ENCODE results near the gene SORD. TPM values are rescaled to one million over a fixed set of nuclear protein-coding genes. Genes with fewer than 3 reads are reported as not detected.

SORD gene
- total RNA-seq, 1 experiment from 2014 or later: 116 TPM

DNA sequence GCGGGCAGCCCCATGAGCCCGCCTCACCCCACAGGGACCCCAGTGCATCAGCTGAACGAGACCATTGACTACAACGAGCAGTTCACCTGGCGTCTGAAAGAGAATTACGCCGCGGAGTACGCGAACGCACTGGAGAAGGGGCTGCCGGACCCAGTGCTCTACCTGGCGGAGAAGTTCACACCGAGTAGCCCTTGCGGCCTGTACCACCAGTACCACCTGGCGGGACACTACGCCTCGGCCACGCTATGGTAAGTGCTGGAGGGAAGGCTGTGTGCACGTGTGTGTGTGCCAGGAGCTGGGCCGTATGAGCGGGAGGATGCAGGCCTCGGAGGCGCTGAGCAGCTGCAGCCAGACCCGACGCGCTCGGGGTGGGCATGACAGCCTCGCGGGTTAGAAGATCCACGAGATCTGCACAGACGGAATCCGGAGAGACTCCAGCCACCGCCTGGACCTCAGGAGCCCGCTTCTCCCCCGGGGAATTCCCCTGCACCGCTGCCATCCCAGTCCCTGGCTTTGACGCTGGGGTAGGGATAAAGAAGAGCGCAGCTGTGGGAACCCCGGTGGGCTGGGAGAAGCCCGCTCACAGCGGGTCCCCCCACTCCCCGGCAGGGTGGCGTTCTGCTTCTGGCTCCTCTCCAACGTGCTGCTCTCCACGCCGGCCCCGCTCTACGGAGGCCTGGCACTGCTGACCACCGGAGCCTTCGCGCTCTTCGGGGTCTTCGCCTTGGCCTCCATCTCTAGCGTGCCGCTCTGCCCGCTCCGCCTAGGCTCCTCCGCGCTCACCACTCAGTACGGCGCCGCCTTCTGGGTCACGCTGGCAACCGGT, 93.7 kb downstream of the SORD start:
- H3K4me1 ChIP-seq (ENCODE audit: control insufficient read depth in 1 of 2, insufficient read depth in 2 of 2, low read length in 2 of 2): peaks cover 0 to 6% of the 10 kb centered on the region in 2 experiments; a peak in 2 of 4 replicates
- H3K4me2 ChIP-seq (ENCODE audit: low read length): no peak overlapping the region
- no peak overlapping the region for H2AFZ ChIP-seq (ENCODE audit: low read depth, low read length, poor library complexity, severe bottlenecking)
- ChIA-PET CTCF (no interaction called here), RAD21 (ENCODE audit: low non-redundant PET in 1 of 2, low total read pairs in 2 of 2, uncharacterized antibody in 2 of 2, unreplicated experiment in 2 of 2) (no interaction called here), POLR2A (no interaction called here)
- no peak overlapping the region for H3K4me3 ChIP-seq (replicated peaks in 1 of 2; ENCODE audit: low read depth in 1 of 2, low read length in 2 of 2)
- no peak overlapping the region for H3K9ac ChIP-seq (ENCODE audit: low read length)
- intact Hi-C loops (cut with micrococcal nuclease): no loop called here
- no peaks in the 10 kb centered on the region for H3K9me3 ChIP-seq (ENCODE audit: control insufficient read depth in 1 of 2, insufficient read depth in 1 of 2, low read depth in 1 of 2, low read length in 2 of 2)
- H4K20me1 ChIP-seq (ENCODE audit: insufficient read depth): no peaks in the 10 kb centered on the region
- no TSS peak for BruUV-seq (replicated peaks)
- no peaks in the 10 kb centered on the region for H3K27me3 ChIP-seq (ENCODE audit: insufficient read depth, low read length)
- H3K27ac ChIP-seq (ENCODE audit: low read depth, low read length): no peak overlapping the region
- no peaks in the 10 kb centered on the region for H3K9me2 ChIP-seq (ENCODE audit: insufficient read depth)
- no peaks in the 10 kb centered on the region for H3K79me2 ChIP-seq (ENCODE audit: insufficient read depth, low read length)
- DNase-seq (ENCODE audit: low read depth, low spot score) (no peak), ATAC-seq (no peak)
- H3K36me3 ChIP-seq (ENCODE audit: control insufficient read depth in 1 of 2, insufficient read depth in 2 of 2, low read length in 2 of 2): no peaks in the 10 kb centered on the region
- TF ChIP-seq ZFX (IDR thresholded peaks at IDR 0.05): no peak

DNA sequence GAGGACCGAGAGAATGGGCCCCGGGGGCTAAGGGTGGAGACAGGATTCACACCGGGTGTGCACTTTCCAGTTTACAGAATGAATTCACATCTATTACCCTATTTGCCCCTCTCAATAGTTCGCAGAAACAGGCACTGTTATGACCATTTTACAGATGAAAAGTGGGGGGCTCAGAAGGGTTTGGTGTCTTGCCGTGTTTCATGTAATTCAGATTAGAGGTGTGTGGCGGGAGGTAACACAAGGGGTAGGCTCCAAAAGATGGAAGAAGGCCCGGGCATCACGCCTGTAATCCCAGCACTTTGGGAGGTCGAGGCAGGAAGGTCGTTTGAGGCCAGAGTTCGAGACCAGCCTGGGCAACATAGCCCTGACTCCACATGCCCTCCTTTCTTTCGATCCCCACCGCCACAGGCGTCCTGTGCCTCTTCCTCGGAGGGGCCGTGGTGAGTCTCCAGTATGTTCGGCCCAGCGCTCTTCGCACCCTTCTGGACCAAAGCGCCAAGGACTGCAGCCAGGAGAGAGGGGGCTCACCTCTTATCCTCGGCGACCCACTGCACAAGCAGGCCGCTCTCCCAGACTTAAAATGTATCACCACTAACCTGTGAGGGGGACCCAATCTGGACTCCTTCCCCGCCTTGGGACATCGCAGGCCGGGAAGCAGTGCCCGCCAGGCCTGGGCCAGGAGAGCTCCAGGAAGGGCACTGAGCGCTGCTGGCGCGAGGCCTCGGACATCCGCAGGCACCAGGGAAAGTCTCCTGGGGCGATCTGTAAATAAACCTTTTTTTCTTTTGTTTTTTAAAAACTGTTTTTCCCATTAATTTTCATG, 94.5 kb downstream of the SORD start:
- intact Hi-C loops (cut with micrococcal nuclease): no loop called here
- H4K20me1 ChIP-seq (ENCODE audit: insufficient read depth): no peaks in the 10 kb centered on the region
- RAD21 ChIA-PET (ENCODE audit: low non-redundant PET in 1 of 2, low total read pairs in 2 of 2, uncharacterized antibody in 2 of 2, unreplicated experiment in 2 of 2): interaction anchor here in 1 of 2 experiments (1.1 kb wide), 1 partner anchor 9 kb away, joined by 4 read pairs; no protein-coding TSS in a partner anchor
- no peaks in the 10 kb centered on the region for H3K79me2 ChIP-seq (ENCODE audit: insufficient read depth, low read length)
- BruUV-seq (replicated peaks): no TSS peak
- H3K4me2 ChIP-seq (ENCODE audit: low read length): peak overlapping the region; percentile 34
- no peak for DNase-seq (ENCODE audit: low read depth, low spot score)
- H3K9me2 ChIP-seq (ENCODE audit: insufficient read depth): no peaks in the 10 kb centered on the region
- H3K4me1 ChIP-seq (ENCODE audit: control insufficient read depth in 1 of 2, insufficient read depth in 2 of 2, low read length in 2 of 2): peaks cover 2 to 15% of the 10 kb centered on the region in 2 experiments; a peak in 3 of 4 replicates
- peak; percentile 52 for ATAC-seq
- H2AFZ ChIP-seq (ENCODE audit: low read depth, low read length, poor library complexity, severe bottlenecking): no peak overlapping the region
- no peaks in the 10 kb centered on the region for H3K27me3 ChIP-seq (ENCODE audit: insufficient read depth, low read length)
- no peak overlapping the region for H3K4me3 ChIP-seq (replicated peaks in 1 of 2; ENCODE audit: low read depth in 1 of 2, low read length in 2 of 2)
- no peak overlapping the region for H3K27ac ChIP-seq (ENCODE audit: low read depth, low read length)
- POLR2A ChIA-PET: interaction anchor here (1.4 kb wide), 1 partner anchor 13 kb away, joined by 3 read pairs; the partner anchor contains the start of gene DUOX1
- H3K9me3 ChIP-seq (ENCODE audit: control insufficient read depth in 1 of 2, insufficient read depth in 1 of 2, low read depth in 1 of 2, low read length in 2 of 2): no peaks in the 10 kb centered on the region
- H3K9ac ChIP-seq (ENCODE audit: low read length): no peak overlapping the region
- CTCF ChIA-PET: interaction anchor here (0.6 to 1.9 kb wide), 26 partner anchors 8 to 476 kb away, joined by 3 to 60 read pairs (median 6); partner anchors contain the start of genes DUOX1 and DUOXA1
- TF ChIP-seq POLR2AphosphoS5 (IDR thresholded peaks at IDR 0.05; ENCODE audit: low read depth, low read length) (no peak), CEBPB (IDR thresholded peaks at IDR 0.05; ENCODE audit: low read depth) (no peak), POLR2A (IDR thresholded peaks at IDR 0.05; ENCODE audit: borderline replicate concordance, extremely low read depth, insufficient read depth, insufficient read length) (no peak), CBX3 (IDR thresholded peaks at IDR 0.05; ENCODE audit: low read depth) (no peak)
- TF ChIP-seq, protein P1, sequence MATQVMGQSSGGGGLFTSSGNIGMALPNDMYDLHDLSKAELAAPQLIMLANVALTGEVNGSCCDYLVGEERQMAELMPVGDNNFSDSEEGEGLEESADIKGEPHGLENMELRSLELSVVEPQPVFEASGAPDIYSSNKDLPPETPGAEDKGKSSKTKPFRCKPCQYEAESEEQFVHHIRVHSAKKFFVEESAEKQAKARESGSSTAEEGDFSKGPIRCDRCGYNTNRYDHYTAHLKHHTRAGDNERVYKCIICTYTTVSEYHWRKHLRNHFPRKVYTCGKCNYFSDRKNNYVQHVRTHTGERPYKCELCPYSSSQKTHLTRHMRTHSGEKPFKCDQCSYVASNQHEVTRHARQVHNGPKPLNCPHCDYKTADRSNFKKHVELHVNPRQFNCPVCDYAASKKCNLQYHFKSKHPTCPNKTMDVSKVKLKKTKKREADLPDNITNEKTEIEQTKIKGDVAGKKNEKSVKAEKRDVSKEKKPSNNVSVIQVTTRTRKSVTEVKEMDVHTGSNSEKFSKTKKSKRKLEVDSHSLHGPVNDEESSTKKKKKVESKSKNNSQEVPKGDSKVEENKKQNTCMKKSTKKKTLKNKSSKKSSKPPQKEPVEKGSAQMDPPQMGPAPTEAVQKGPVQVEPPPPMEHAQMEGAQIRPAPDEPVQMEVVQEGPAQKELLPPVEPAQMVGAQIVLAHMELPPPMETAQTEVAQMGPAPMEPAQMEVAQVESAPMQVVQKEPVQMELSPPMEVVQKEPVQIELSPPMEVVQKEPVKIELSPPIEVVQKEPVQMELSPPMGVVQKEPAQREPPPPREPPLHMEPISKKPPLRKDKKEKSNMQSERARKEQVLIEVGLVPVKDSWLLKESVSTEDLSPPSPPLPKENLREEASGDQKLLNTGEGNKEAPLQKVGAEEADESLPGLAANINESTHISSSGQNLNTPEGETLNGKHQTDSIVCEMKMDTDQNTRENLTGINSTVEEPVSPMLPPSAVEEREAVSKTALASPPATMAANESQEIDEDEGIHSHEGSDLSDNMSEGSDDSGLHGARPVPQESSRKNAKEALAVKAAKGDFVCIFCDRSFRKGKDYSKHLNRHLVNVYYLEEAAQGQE (IDR thresholded peaks at IDR 0.05; ENCODE audit: low read depth): no peak
- H3K36me3 ChIP-seq (ENCODE audit: control insufficient read depth in 1 of 2, insufficient read depth in 2 of 2, low read length in 2 of 2): no peaks in the 10 kb centered on the region

Data from HCT116 (cell line).